H9 (cell line): ENCODE data around the gene CCDC40. TPM values are rescaled to one million over a fixed set of nuclear protein-coding genes. Genes with fewer than 3 reads are reported as not detected.

ENCODE experiments used
- DNase-seq: peaks from one replicate; pipeline ENCODE4 v3.0.0-alpha.2; 2017
- H2AFZ ChIP-seq: one replicate; pipeline ENCODE4 v1.6.1; 2013; ENCODE audit warnings: mild to moderate bottlenecking, low read length, control low read depth, moderate library complexity
- H2AK5ac ChIP-seq: 2 replicates; pipeline ENCODE4 v1.6.1; 2013; ENCODE audit warnings: low read length, control low read depth, mixed read lengths; ENCODE audit not compliant: insufficient read length
- H2BK120ac ChIP-seq: one replicate; pipeline ENCODE4 v1.6.1; 2013; ENCODE audit warnings: low read depth, mild to moderate bottlenecking, low read length, control low read depth, inconsistent platforms; ENCODE audit not compliant: poor library complexity, severe bottlenecking
- H2BK12ac ChIP-seq: 2 replicates; pipeline ENCODE4 v1.6.1; 2013; ENCODE audit warnings: low read length, control low read depth, mixed read lengths, low read depth; ENCODE audit not compliant: insufficient read length
- H2BK15ac ChIP-seq: 2 replicates; pipeline ENCODE4 v1.6.1; 2013; ENCODE audit warnings: low read depth, low read length, control low read depth
- H2BK20ac ChIP-seq: one replicate; pipeline ENCODE4 v1.6.1; 2013; ENCODE audit warnings: low read depth, mild to moderate bottlenecking, low read length, control low read depth, inconsistent platforms; ENCODE audit not compliant: poor library complexity, severe bottlenecking
- H2BK5ac ChIP-seq: 2 replicates; pipeline ENCODE4 v1.6.1; 2013; ENCODE audit warnings: low read length, control low read depth, mixed read lengths; ENCODE audit not compliant: insufficient read length
- H3K14ac ChIP-seq: 2 replicates; pipeline ENCODE4 v1.6.1; 2013; ENCODE audit warnings: low read length, control low read depth; ENCODE audit not compliant: insufficient read depth
- H3K18ac ChIP-seq: 2 replicates; pipeline ENCODE4 v1.6.1; 2013; ENCODE audit warnings: low read depth, mild to moderate bottlenecking, mixed read lengths, low read length, control low read depth; ENCODE audit not compliant: insufficient read length
- H3K23ac ChIP-seq: 2 replicates; pipeline ENCODE4 v1.6.1; 2013; ENCODE audit warnings: low read length, control low read depth, mixed read lengths, low read depth; ENCODE audit not compliant: insufficient read length
- H3K23me2 ChIP-seq: 2 replicates; pipeline ENCODE4 v1.6.1; 2013; ENCODE audit warnings: low read depth, mild to moderate bottlenecking, mixed read lengths, low read length, control low read depth; ENCODE audit not compliant: insufficient read length, poor library complexity, severe bottlenecking
- H3K27ac ChIP-seq: 2 replicates; pipeline ENCODE4 v1.5.1; 2013; ENCODE audit warnings: low read length, control low read depth, mixed read lengths, low read depth; ENCODE audit not compliant: insufficient read length
- H3K27me3 ChIP-seq: 2 replicates; pipeline ENCODE4 v1.6.1; 2013; ENCODE audit warnings: low read length, control low read depth, inconsistent platforms; ENCODE audit not compliant: insufficient read depth
- H3K4ac ChIP-seq: 2 replicates; pipeline ENCODE4 v1.6.1; 2013; ENCODE audit warnings: low read depth, mild to moderate bottlenecking, control low read depth, inconsistent platforms, low read length, moderate library complexity
- H3K4me1 ChIP-seq: 2 replicates; pipeline ENCODE4 v1.6.1; 2013; ENCODE audit warnings: low read length, control low read depth, inconsistent platforms; ENCODE audit not compliant: insufficient read depth
- H3K4me2 ChIP-seq: 2 replicates; pipeline ENCODE4 v1.6.1; 2013; ENCODE audit warnings: low read length, control low read depth, mixed read lengths; ENCODE audit not compliant: insufficient read length, insufficient read depth
- H3K56ac ChIP-seq: 2 replicates; pipeline ENCODE4 v1.6.1; 2013; ENCODE audit warnings: low read depth, mild to moderate bottlenecking, mixed read lengths, low read length, control low read depth; ENCODE audit not compliant: insufficient read length
- H3K79me1 ChIP-seq: 2 replicates; pipeline ENCODE4 v1.6.1; 2013; ENCODE audit warnings: low read depth, mild to moderate bottlenecking, moderate library complexity, low read length, control low read depth, inconsistent platforms; ENCODE audit not compliant: insufficient read depth, poor library complexity, severe bottlenecking
- H3K79me2 ChIP-seq: 2 replicates; pipeline ENCODE4 v1.6.1; 2013; ENCODE audit warnings: low read length, control low read depth, inconsistent platforms; ENCODE audit not compliant: insufficient read depth
- H3K9ac ChIP-seq: 2 replicates; pipeline ENCODE4 v1.6.1; 2013; ENCODE audit warnings: low read length, control low read depth, mixed read lengths; ENCODE audit not compliant: insufficient read length; ENCODE audit errors: extremely low read depth
- H3K9me3 ChIP-seq: one replicate; pipeline ENCODE4 v1.6.1; 2013; ENCODE audit warnings: low read depth, low read length, inconsistent platforms; ENCODE audit not compliant: control insufficient read depth
- H3T11ph ChIP-seq: one replicate; pipeline ENCODE4 v1.6.1; 2013; ENCODE audit warnings: mild to moderate bottlenecking, low read length, control low read depth, inconsistent platforms
- H4K20me1 ChIP-seq: one replicate; pipeline ENCODE4 v1.6.1; 2013; ENCODE audit not compliant: control insufficient read depth, insufficient read length, insufficient read depth
- H4K5ac ChIP-seq: 2 replicates; pipeline ENCODE4 v1.6.1; 2013; ENCODE audit warnings: low read depth, mild to moderate bottlenecking, mixed read lengths, low read length, control low read depth; ENCODE audit not compliant: insufficient read length
- H4K8ac ChIP-seq: replicated peaks from 2 replicates; pipeline ENCODE4 v1.6.1; 2013; ENCODE audit warnings: low read length, control low read depth, mixed read lengths, low read depth; ENCODE audit not compliant: insufficient read length
- H4K91ac ChIP-seq: 2 replicates; pipeline ENCODE4 v1.6.1; 2013; ENCODE audit warnings: low read depth, mild to moderate bottlenecking, moderate library complexity, mixed read lengths, low read length, control low read depth; ENCODE audit not compliant: insufficient read length
- H3K27ac Mint-ChIP-seq, 3 experiments: 2 replicates in 2 of 3; 3 replicates in 1 of 3; pipeline ENCODE4 v1.8.0; 2020 to 2021; ENCODE audit warnings: mixed read lengths in 3 of 3, mild to moderate bottlenecking in 1 of 3, moderate library complexity in 1 of 3
- H3K27me3 Mint-ChIP-seq: 2 replicates; pipeline ENCODE4 v1.8.0; 2021; ENCODE audit warnings: low read depth, mild to moderate bottlenecking, moderate library complexity, mixed read lengths
- H3K36me3 Mint-ChIP-seq, 3 experiments: 2 replicates in 2 of 3; 3 replicates in 1 of 3; pipeline ENCODE4 v1.8.0; 2020 to 2021; ENCODE audit warnings: low read depth in 3 of 3, mixed read lengths in 3 of 3; ENCODE audit not compliant: insufficient read depth in 1 of 3
- H3K4me1 Mint-ChIP-seq, 2 experiments: 2 replicates each; pipeline ENCODE4 v1.8.0; 2020; ENCODE audit warnings: mixed read lengths in 2 of 2
- H3K4me3 Mint-ChIP-seq, 2 experiments: 2 replicates in 1 of 2; 3 replicates in 1 of 2; pipeline ENCODE4 v1.8.0; 2020 to 2021; ENCODE audit warnings: mild to moderate bottlenecking in 2 of 2, mixed read lengths in 2 of 2, moderate library complexity in 1 of 2
- H3K9me3 Mint-ChIP-seq, 2 experiments: 2 replicates in 1 of 2; 3 replicates in 1 of 2; pipeline ENCODE4 v1.8.0; 2020; ENCODE audit warnings: mild to moderate bottlenecking in 2 of 2, mixed read lengths in 2 of 2, moderate library complexity in 1 of 2
- CTCF ChIP-seq: fragments of 200-600 bp; sonication (generic); conservative IDR thresholded peaks from 3 replicates; pipeline ENCODE4 v1.8.0; 2021; ENCODE audit warnings: antibody characterized with exemption, mild to moderate bottlenecking
- WGBS: extraction: QIAGEN DNeasy Blood & Tissue Kit; methylation state at CpG from one replicate; pipeline ENCODE4 v1.1.7; 2013; ENCODE audit warnings: missing lambda C conversion rate, low lambda C conversion rate, mixed read lengths; ENCODE audit not compliant: insufficient read length; ENCODE audit errors: extremely low coverage; 5-methylcytosine and 5-hydroxymethylcytosine counted together
- total RNA-seq: library from RNA; stranded (reverse); gene quantifications from 2 replicates; pipeline ENCODE4 v1.2.1, GENCODE V29; 2021

CCDC40 gene
- total RNA-seq, 1 experiment from 2014 or later: 8.9 TPM

GRCh38 chr17:80034791-80035686, 1.4 kb upstream of the CCDC40 start:
- whole genome bisulfite sequencing: no CpG with 5 or more reads among the region's 55 CpGs
- Histone ChIP-seq H2AK5ac (no peak overlapping the region), H3K4ac (no peak overlapping the region), H4K20me1 (peaks cover 2% of the 10 kb centered on the region), H3K79me2 (peaks cover 34% of the 10 kb centered on the region; the same call in 1 of the 2 replicates), H3T11ph (no peak overlapping the region), H3K56ac (no peak overlapping the region), H3K23ac (no peak overlapping the region), H2BK5ac (no peak overlapping the region), H3K79me1 (peaks cover 7% of the 10 kb centered on the region), H2BK20ac (no peak overlapping the region), H2BK120ac (no peak overlapping the region), H3K23me2 (peaks cover 12% of the 10 kb centered on the region), H3K14ac (peak overlapping the region; percentile 93), H3K18ac (peak overlapping the region; percentile 75), H3K27me3 (no peaks in the 10 kb centered on the region), H2BK15ac (no peak overlapping the region), H3K9ac (peak overlapping the region; percentile 79), H4K8ac (no peak overlapping the region), H3K9me3 (no peaks in the 10 kb centered on the region), H4K91ac (no peak overlapping the region), H2BK12ac (no peak overlapping the region), H2AFZ (no peak overlapping the region), H4K5ac (no peak overlapping the region), H3K4me1 (no peaks in the 10 kb centered on the region; the same call in 1 of the 2 replicates), H3K27ac (no peak overlapping the region), H3K4me2 (peak overlapping the region; percentile 91)
- TF ChIP-seq CTCF: no peak
- Mint-ChIP-seq H3K9me3 (no peaks in the 10 kb centered on the region), H3K27ac (peak overlapping the region; percentile 40 to 93 (median 92)), H3K4me1 (peaks cover 32 to 39% of the 10 kb centered on the region in 2 experiments), H3K4me3 (peak overlapping the region; percentile 94 to 95), H3K36me3 (peaks cover 3 to 7% (median 7%) of the 10 kb centered on the region in 3 experiments; a peak in 6 of 7 replicates), H3K27me3 (no peaks in the 10 kb centered on the region)
- DNase-seq: peak; percentile 25
